Prostate gland (tissue), 2 donors: ENCODE measurements around the gene HMOX2.

Source experiments
- CTCF ChIP-seq, 4 experiments: fragments of 200-600 bp in 2 of 4; fragments of 450-650 bp in 2 of 4; sonication (generic) in 2 of 4; IDR thresholded peaks; 1 replicate in 3 of 4; 2 replicates in 1 of 4; pipeline ENCODE4 v1.5.1; 2016 to 2019; ENCODE audit warnings: antibody characterized with exemption in 4 of 4, mild to moderate bottlenecking in 2 of 4, moderate library complexity in 2 of 4
- POLR2A ChIP-seq: fragments of 450-650 bp; IDR thresholded peaks from one replicate; pipeline ENCODE4 v1.6.1; 2016; ENCODE audit warnings: antibody characterized with exemption, mild to moderate bottlenecking
- POLR2AphosphoS5 ChIP-seq: sonication (generic); formaldehyde crosslinking; IDR thresholded peaks from one replicate; pipeline ENCODE4 v1.6.1; 2017; ENCODE audit warnings: antibody characterized with exemption

- no peak for TF ChIP-seq POLR2A
- TF ChIP-seq POLR2AphosphoS5: no peak
- TF ChIP-seq CTCF (IDR thresholded peaks at IDR 0.05): no peak
These were observed 48.9 kb downstream of the HMOX2 start for GRCh38 chr16:4525069-4525468.
